Psoas muscle (tissue), 8 donors: ENCODE measurements around the gene DHRS12. TPM values are rescaled to one million over a fixed set of nuclear protein-coding genes. Genes with fewer than 3 reads are reported as not detected.

Experiments
- ATAC-seq, 4 donors: fragments of 200-7000 bp; cut with Tn5 transposase; one replicate each; pipeline ENCODE4 v1.9.1; 2020; ENCODE audit warnings: moderate library complexity in 3 of 4, mild to moderate bottlenecking in 2 of 4
- DNase-seq, 2 donors: peaks; one replicate each; pipeline ENCODE4 v3.0.0-alpha.2; 2020
- H3K27ac ChIP-seq: fragments of 200-600 bp; one replicate; pipeline ENCODE4 v1.8.0; 2022
- H3K27me3 ChIP-seq, 3 donors: fragments of 200-600 bp in 1 of 3; one replicate each; pipeline versions ENCODE4 v1.6.1 to v1.8.0; 2013 to 2022; ENCODE audit warnings: low read length in 2 of 3, mild to moderate bottlenecking in 2 of 3, moderate library complexity in 1 of 3; ENCODE audit not compliant: insufficient read depth in 3 of 3
- H3K36me3 ChIP-seq, 2 donors: fragments of 200-600 bp in 1 of 2; one replicate each; pipeline versions ENCODE4 v1.6.1 to v1.8.0; 2013 to 2022; ENCODE audit warnings: low read depth in 1 of 2, mild to moderate bottlenecking in 1 of 2, moderate library complexity in 1 of 2; ENCODE audit not compliant: insufficient read depth in 1 of 2
- H3K4me1 ChIP-seq: fragments of 200-600 bp; one replicate; pipeline ENCODE4 v1.8.0; 2022
- H3K4me3 ChIP-seq: fragments of 200-600 bp; one replicate; pipeline ENCODE4 v1.8.0; 2022; ENCODE audit warnings: mild to moderate bottlenecking
- H3K9me3 ChIP-seq: fragments of 200-600 bp; one replicate; pipeline ENCODE4 v1.8.0; 2022
- CTCF ChIP-seq: fragments of 200-600 bp; IDR thresholded peaks from one replicate; pipeline ENCODE4 v1.8.0; 2022; ENCODE audit warnings: antibody characterized with exemption
- WGBS, 3 donors: extraction: QIAGEN DNeasy Blood & Tissue Kit; methylation state at CpG; one replicate each; pipeline versions ENCODE4 v1.1.6 to v1.1.7; 2013; 5-methylcytosine and 5-hydroxymethylcytosine counted together
- intact Hi-C, 2 donors: fragments of 100-400 bp; cut with DNase I; formaldehyde crosslinking; loops; one replicate each; pipeline versions ENCODE4 v1.11.0 to v1.14.2; 2022
- polyA plus RNA-seq, 3 donors: library from polyadenylated mRNA; stranded (reverse); fragments of 200-250 nt; gene quantifications; one replicate each; pipeline ENCODE4 v1.2.3, GENCODE V29; 2013
- total RNA-seq, 4 donors: library from RNA; stranded (reverse); fragmentation: NEBNext Ultra II Directional in 2 of 4; extraction: Animal tissue kit (Norgen Biotek cat#: 25700) in 2 of 4; gene quantifications; one replicate each; pipeline versions ENCODE4 v1.2.1 to v1.2.4, GENCODE V29; 2021 to 2023
- donor health status: healthy with polysubstance abuse.
- donor health status: DM: no; HTN: no; CAD: no; lungs with moderate emphysema.
- donor health status: Bipolar disorder and iron deficiency.
- donor health status: healthy.
- donor health status: DM: yes; HTN: yes; CAD: no.
- donor health status: DM: no; HTN: no; CAD: no.
- donor health status: DM: no; HTN: no; CAD: no.
- donor health status: DM: yes; HTN: yes; CAD: no.

DHRS12 gene
- total and polyA plus RNA-seq, 7 donors, result 3.4 to 10.1 (median 4.9) TPM

- peak in 1 of 2 donors; percentile 23 for DNase-seq
- WGBS, 3 donors, result 39 to 50% (median 39%) methylated on average over 3 of the region's 3 CpGs
- H3K27ac ChIP-seq, result no peak overlapping the region
- H3K4me1 ChIP-seq, result peaks cover 2% of the 10 kb centered on the region
- no peaks in the 10 kb centered on the region for H3K36me3 ChIP-seq
- intact Hi-C loops, result no loop called here
- no peaks in the 10 kb centered on the region for H3K27me3 ChIP-seq
- TF ChIP-seq CTCF, result no peak
- H3K4me3 ChIP-seq, result no peak overlapping the region
- no peaks in the 10 kb centered on the region for H3K9me3 ChIP-seq
- peak in 2 of 4 donors; percentile 19 to 51 for ATAC-seq
Observed at GRCh38 chr13:51721496-51721895, 82.5 kb downstream of the DHRS12 start.

- no peaks in the 10 kb centered on the region for H3K36me3 ChIP-seq
- H3K27ac ChIP-seq, result no peak overlapping the region
- 69 to 88% (median 73%) methylated on average over 1 of the region's 1 CpG for whole genome bisulfite sequencing, 3 donors
- intact Hi-C loops, result no loop called here
- TF ChIP-seq CTCF, result no peak
- ATAC-seq, result no peak
- no peaks in the 10 kb centered on the region for H3K27me3 ChIP-seq
- DNase-seq, result no peak
- no peak overlapping the region for H3K4me3 ChIP-seq
- H3K4me1 ChIP-seq, result no peaks in the 10 kb centered on the region
- H3K9me3 ChIP-seq, result no peaks in the 10 kb centered on the region
Observed at GRCh38 chr13:51719394-51719793, 84.6 kb downstream of the DHRS12 start.

Other genes with a start within 250 kb of the DHRS12 start
- gene WDFY2, start 219.7 kb downstream of the DHRS12 start, total RNA-seq, result 1 to 10 TPM; 1.4 to 2.3 (median 1.9) TPM
- gene WDFY2, start 219.7 kb downstream of the DHRS12 start, polyA plus RNA-seq, result 1 to 10 TPM in 2 of 3 donors, under 1 TPM in 1; 0.66 to 5.3 (median 1.5) TPM
- under 1 TPM in 3 of 4 donors, not detected in 1; 0.30 to 0.49 (median 0.30) TPM for gene TMEM272, start 41.0 kb upstream of the DHRS12 start, total RNA-seq
- gene TMEM272, start 41.0 kb upstream of the DHRS12 start, polyA plus RNA-seq, result under 1 TPM; 0.17 to 0.25 (median 0.18) TPM
- gene CCDC70, start 57.8 kb upstream of the DHRS12 start, total RNA-seq, result not detected
- gene CCDC70, start 57.8 kb upstream of the DHRS12 start, polyA plus RNA-seq, result not detected
- 1 to 10 TPM; 1.3 to 3.5 (median 2.1) TPM for gene ATP7B, start 207.3 kb upstream of the DHRS12 start, total RNA-seq
- gene ATP7B, start 207.3 kb upstream of the DHRS12 start, polyA plus RNA-seq, result 1 to 10 TPM in 1 of 3 donors, under 1 TPM in 2; 0.72 to 1.1 (median 0.90) TPM
- 10 to 100 TPM; 11.4 to 17.9 (median 16.0) TPM for gene ALG11, start 208.2 kb upstream of the DHRS12 start, total RNA-seq
- gene ALG11, start 208.2 kb upstream of the DHRS12 start, polyA plus RNA-seq, result 10 to 100 TPM in 1 of 3 donors, 1 to 10 TPM in 2; 2.6 to 17.0 (median 4.2) TPM
- gene UTP14C, start 220.5 kb upstream of the DHRS12 start, total RNA-seq, result 10 to 100 TPM in 1 of 4 donors, 1 to 10 TPM in 3; 7.8 to 10.1 (median 9.1) TPM
- 10 to 100 TPM in 1 of 3 donors, 1 to 10 TPM in 2; 5.0 to 10.9 (median 7.7) TPM for gene UTP14C, start 220.5 kb upstream of the DHRS12 start, polyA plus RNA-seq